Subcutaneous adipose tissue (tissue), 4 donors: ENCODE data around the gene TSNAXIP1. TPM values are rescaled to one million over a fixed set of nuclear protein-coding genes. Genes with fewer than 3 reads are reported as not detected.

Experiments used
- CTCF ChIP-seq: fragments of 450-650 bp; IDR thresholded peaks from one replicate; pipeline ENCODE4 v1.5.1; 2016; ENCODE audit warnings: low read depth, mild to moderate bottlenecking, control low read depth, antibody characterized with exemption, moderate library complexity
- total RNA-seq, 4 donors: library from RNA; depleted of rRNA; stranded (reverse); fragments of >200 nt; gene quantifications; one replicate each; pipeline ENCODE4 v1.1.0, GENCODE V29; 2016

The TSNAXIP1 gene
- total RNA-seq, 4 donors from 2014 or later, result 0.88 to 1.5 (median 1.0) TPM; not detected in 1

GRCh38 chr16:67774457-67774853 lies 32.2 kb upstream of the TSNAXIP1 start:
- no peak for TF ChIP-seq CTCF

- no peak for TF ChIP-seq CTCF
Measured at GRCh38 chr16:67775273-67775672, 31.4 kb upstream of the TSNAXIP1 start.

- TF ChIP-seq CTCF, result no peak
Measured at GRCh38 chr16:67779256-67780014, 27.3 kb upstream of the TSNAXIP1 start.

- no peak for TF ChIP-seq CTCF
Measured at GRCh38 chr16:67780847-67781564, 25.7 kb upstream of the TSNAXIP1 start.

- no peak for TF ChIP-seq CTCF
Measured at GRCh38 chr16:67781565-67781921, 25.1 kb upstream of the TSNAXIP1 start.

- no peak for TF ChIP-seq CTCF
Measured at GRCh38 chr16:67782567-67783352, 23.9 kb upstream of the TSNAXIP1 start.

- TF ChIP-seq CTCF, result no peak
Measured at GRCh38 chr16:67783353-67783725, 23.4 kb upstream of the TSNAXIP1 start.
